ENCODE measurements around the gene THSD7B.
A peak's percentile ranks its signal among the peaks of the same experiment; 100 is the strongest.
"Not testable (repeated sequence)": the region's sequence is repeated elsewhere in the genome, so short reads cannot be mapped to it uniquely, and the experiment has no call there.

THSD7B gene

DNA sequence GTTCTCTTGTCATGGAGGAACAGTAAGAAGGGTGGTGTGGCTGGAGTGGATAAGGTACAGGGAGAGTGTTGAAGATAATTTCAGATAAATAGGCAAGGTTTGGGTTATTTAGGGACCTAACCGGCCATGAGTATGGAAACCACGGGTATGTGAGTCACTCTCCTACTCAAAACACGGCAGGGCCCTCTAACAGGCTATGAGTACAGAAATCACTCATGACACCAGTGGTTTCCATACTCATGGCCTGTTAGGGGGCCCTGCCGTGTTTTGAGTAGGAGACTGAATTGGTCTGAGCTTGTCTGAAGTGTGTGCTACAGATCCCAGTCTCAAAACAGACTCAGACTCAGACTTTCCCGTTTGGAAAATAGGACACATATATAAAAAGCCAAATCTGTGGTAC, 770.6 kb downstream of the THSD7B start:
- no peaks in the 10 kb centered on the region for H3K36me3 ChIP-seq (ENCODE audit: insufficient read depth, insufficient read length, low read length)
- no peak overlapping the region for H3K9ac ChIP-seq (ENCODE audit: insufficient read length, low read depth)
- no peak overlapping the region for H3K4me3 ChIP-seq (ENCODE audit: insufficient read length, low read depth)
- no peak for DNase-seq (ENCODE audit: low read depth, low spot score)
- TF ChIP-seq SUZ12 (IDR thresholded peaks at IDR 0.05; ENCODE audit: extremely low read depth, insufficient read depth, insufficient read length) (no peak), ZNF274 (IDR thresholded peaks at IDR 0.05; ENCODE audit: low read depth, low read length) (no peak)
- H3K27me3 ChIP-seq (ENCODE audit: insufficient read depth, insufficient read length): no peaks in the 10 kb centered on the region
- H3K9me3 ChIP-seq (ENCODE audit: insufficient read depth, low read length): no peaks in the 10 kb centered on the region
- H3K4me1 ChIP-seq (ENCODE audit: insufficient read depth, insufficient read length): no peaks in the 10 kb centered on the region

DNA sequence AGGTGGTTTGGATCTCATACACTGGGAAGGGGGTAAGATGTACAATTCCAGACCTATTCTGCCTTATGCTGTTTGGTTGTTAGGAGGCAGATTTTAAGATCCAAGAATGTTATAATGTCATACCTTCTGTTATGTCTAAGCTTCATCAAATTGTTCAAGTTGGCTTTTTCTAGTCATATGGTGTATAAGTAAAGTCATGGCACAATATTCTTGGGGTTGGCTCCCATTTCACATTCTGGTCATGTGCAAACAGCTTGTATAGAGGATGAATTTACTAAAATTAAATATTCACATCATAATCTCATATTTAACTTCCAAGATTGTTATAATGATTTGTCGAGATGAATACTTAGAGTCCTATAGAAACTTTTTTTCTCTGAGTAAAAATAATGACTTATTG, 774.0 kb downstream of the THSD7B start:
- H3K27me3 ChIP-seq (ENCODE audit: insufficient read depth, insufficient read length): no peaks in the 10 kb centered on the region
- no peak for TF ChIP-seq SUZ12 (IDR thresholded peaks at IDR 0.05; ENCODE audit: extremely low read depth, insufficient read depth, insufficient read length)
- TF ChIP-seq ZNF274 (IDR thresholded peaks at IDR 0.05; ENCODE audit: low read depth, low read length): no peak
- no peak for TF ChIP-seq YY1 (IDR thresholded peaks at IDR 0.05; ENCODE audit: insufficient read depth, insufficient read length)
- no peaks in the 10 kb centered on the region for H3K9me3 ChIP-seq (ENCODE audit: insufficient read depth, low read length)
- H3K4me3 ChIP-seq (ENCODE audit: insufficient read length, low read depth): no peak overlapping the region
- no peaks in the 10 kb centered on the region for H3K4me1 ChIP-seq (ENCODE audit: insufficient read depth, insufficient read length)
- no peaks in the 10 kb centered on the region for H3K36me3 ChIP-seq (ENCODE audit: insufficient read depth, insufficient read length, low read length)
- no peak overlapping the region for H3K9ac ChIP-seq (ENCODE audit: insufficient read length, low read depth)
- no peak for DNase-seq (ENCODE audit: low read depth, low spot score)

DNA sequence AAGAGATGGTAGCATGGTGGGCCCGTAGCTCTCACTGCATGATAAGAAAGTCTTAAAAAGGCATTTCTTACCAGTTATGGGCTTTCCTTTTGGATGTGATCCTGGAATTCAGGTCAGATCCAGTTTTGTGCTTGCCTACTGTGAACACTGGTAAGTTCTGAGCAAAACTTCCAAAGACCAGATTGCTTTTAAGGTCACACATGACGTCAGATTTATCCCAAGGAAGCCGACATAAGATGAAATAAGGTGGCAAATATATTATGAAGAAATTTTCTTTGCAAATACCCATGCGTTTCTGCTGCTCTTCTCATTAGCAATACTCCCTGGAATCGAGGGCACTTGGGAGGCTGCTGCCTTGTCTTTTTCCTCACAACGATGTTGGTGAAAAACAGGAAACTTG, 782.5 kb downstream of the THSD7B start:
- no peaks in the 10 kb centered on the region for H3K4me1 ChIP-seq (ENCODE audit: insufficient read depth, insufficient read length)
- DNase-seq (ENCODE audit: low read depth, low spot score): no peak
- no peaks in the 10 kb centered on the region for H3K9me3 ChIP-seq (ENCODE audit: insufficient read depth, low read length)
- TF ChIP-seq YY1 (IDR thresholded peaks at IDR 0.05; ENCODE audit: insufficient read depth, insufficient read length) (no peak), ZNF274 (IDR thresholded peaks at IDR 0.05; ENCODE audit: low read depth, low read length) (no peak), SUZ12 (IDR thresholded peaks at IDR 0.05; ENCODE audit: extremely low read depth, insufficient read depth, insufficient read length) (no peak)
- no peak overlapping the region for H3K4me3 ChIP-seq (ENCODE audit: insufficient read length, low read depth)
- no peak overlapping the region for H3K9ac ChIP-seq (ENCODE audit: insufficient read length, low read depth)
- H3K27me3 ChIP-seq (ENCODE audit: insufficient read depth, insufficient read length): no peaks in the 10 kb centered on the region
- no peaks in the 10 kb centered on the region for H3K36me3 ChIP-seq (ENCODE audit: insufficient read depth, insufficient read length, low read length)

DNA sequence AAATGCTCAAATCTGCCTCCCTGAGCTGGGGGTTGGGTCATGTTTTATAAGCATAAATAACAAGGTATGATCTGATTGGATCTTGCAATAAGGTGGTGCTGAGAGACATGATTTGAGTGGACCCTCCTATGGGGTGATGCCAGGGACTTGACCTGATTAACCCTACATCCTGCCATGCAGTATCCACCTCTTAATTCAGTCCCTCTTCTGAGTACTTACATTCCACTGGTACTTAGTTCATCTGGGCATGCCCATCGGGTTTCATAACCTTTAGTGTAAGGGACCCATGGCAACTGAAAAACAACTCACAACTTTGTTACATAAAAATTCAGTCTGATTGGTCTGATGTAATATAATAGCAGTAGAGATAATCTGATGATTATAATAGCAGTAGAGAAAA, 801.0 kb downstream of the THSD7B start:
- Histone ChIP-seq H3K27me3 (ENCODE audit: insufficient read depth, insufficient read length) (no peaks in the 10 kb centered on the region), H3K9ac (ENCODE audit: insufficient read length, low read depth) (no peak overlapping the region), H3K36me3 (ENCODE audit: insufficient read depth, insufficient read length, low read length) (no peaks in the 10 kb centered on the region), H3K4me3 (ENCODE audit: insufficient read length, low read depth) (no peak overlapping the region), H3K9me3 (ENCODE audit: insufficient read depth, low read length) (0 out of 2 replicates have a peak, but pooled peaks cover 4% of the 10 kb centered on the region), H3K4me1 (ENCODE audit: insufficient read depth, insufficient read length) (no peaks in the 10 kb centered on the region)
- no peak for TF ChIP-seq ZNF274 (IDR thresholded peaks at IDR 0.05; ENCODE audit: low read depth, low read length)
- no peak for TF ChIP-seq SUZ12 (IDR thresholded peaks at IDR 0.05; ENCODE audit: extremely low read depth, insufficient read depth, insufficient read length)
- no peak for TF ChIP-seq YY1 (IDR thresholded peaks at IDR 0.05; ENCODE audit: insufficient read depth, insufficient read length)
- no peak for DNase-seq (ENCODE audit: low read depth, low spot score)

DNA sequence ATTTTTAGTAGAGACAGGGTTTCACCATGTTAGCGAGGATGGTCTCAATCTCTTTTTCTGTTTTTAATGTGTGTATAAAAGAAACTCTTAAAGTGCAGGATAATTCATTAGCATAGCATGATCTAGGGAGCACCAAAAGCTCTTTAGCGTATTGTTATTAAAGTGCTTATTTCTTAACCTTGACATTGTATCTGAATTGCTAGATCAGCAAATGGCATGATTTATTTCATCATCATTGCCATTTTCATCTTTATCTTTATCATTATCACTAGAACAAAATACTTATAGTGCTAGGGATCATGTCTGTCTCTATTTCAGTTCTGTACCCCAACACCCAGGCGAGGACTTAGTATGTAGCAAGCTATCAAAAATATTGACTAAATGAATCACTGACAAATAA, 805.1 kb downstream of the THSD7B start:
- Histone ChIP-seq H3K4me1 (ENCODE audit: insufficient read depth, insufficient read length) (no peaks in the 10 kb centered on the region), H3K9ac (ENCODE audit: insufficient read length, low read depth) (no peak overlapping the region), H3K9me3 (ENCODE audit: insufficient read depth, low read length) (0 out of 2 replicates have a peak, but pooled peaks cover under 1% of the 10 kb centered on the region), H3K36me3 (ENCODE audit: insufficient read depth, insufficient read length, low read length) (no peaks in the 10 kb centered on the region), H3K27me3 (ENCODE audit: insufficient read depth, insufficient read length) (no peaks in the 10 kb centered on the region), H3K4me3 (ENCODE audit: insufficient read length, low read depth) (no peak overlapping the region)
- TF ChIP-seq SUZ12 (IDR thresholded peaks at IDR 0.05; ENCODE audit: extremely low read depth, insufficient read depth, insufficient read length) (no peak), YY1 (IDR thresholded peaks at IDR 0.05; ENCODE audit: insufficient read depth, insufficient read length) (no peak), ZNF274 (IDR thresholded peaks at IDR 0.05; ENCODE audit: low read depth, low read length) (no peak)
- DNase-seq (ENCODE audit: low read depth, low spot score): no peak

DNA sequence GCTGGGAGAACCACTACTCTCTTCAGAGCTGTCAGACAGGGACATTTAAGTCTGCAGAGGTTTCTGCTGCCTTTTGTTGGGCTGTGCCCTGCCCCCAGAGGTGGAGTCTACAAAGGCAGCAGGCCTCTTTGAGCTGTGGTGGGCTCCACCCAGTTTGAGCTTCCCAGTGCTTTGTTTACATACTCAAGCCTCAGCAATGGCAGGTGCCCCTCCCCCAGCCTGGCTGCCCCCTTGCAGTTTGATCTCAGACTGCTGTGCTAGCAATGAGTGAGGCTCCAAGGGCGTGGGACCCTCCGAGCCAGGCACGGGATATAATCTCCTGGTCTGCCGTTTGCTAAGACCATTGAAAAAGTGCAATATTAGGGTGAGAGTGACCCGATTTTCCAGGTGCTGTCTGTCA, 822.5 kb downstream of the THSD7B start:
- H3K36me3 ChIP-seq (ENCODE audit: insufficient read depth, insufficient read length, low read length); H3K4me1 ChIP-seq (ENCODE audit: insufficient read depth, insufficient read length): not testable (repeated sequence)

DNA sequence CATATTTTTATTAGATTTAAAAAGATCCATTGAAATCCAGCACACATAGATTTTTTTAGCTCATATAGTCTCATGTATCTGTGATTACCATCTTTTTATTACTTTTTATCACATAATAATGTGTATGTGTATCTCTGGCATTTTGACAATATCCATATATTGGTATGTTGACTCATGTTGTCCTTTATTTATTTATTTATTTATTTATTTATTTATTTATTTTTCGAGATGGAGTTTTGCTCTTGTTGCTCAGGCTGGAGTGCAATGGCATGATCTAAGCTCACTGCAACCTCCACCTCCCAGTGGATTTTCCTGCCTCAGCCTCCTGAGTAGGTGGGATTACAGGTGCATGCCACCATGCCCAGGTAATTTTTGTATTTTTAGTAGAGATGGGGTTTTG, 823.2 kb downstream of the THSD7B start:
- H3K9ac ChIP-seq (ENCODE audit: insufficient read length, low read depth); H3K4me3 ChIP-seq (ENCODE audit: insufficient read length, low read depth); H3K36me3 ChIP-seq (ENCODE audit: insufficient read depth, insufficient read length, low read length); DNase-seq (ENCODE audit: low read depth, low spot score); H3K4me1 ChIP-seq (ENCODE audit: insufficient read depth, insufficient read length); H3K9me3 ChIP-seq (ENCODE audit: insufficient read depth, low read length); H3K27me3 ChIP-seq (ENCODE audit: insufficient read depth, insufficient read length): not testable (repeated sequence)

More for the DNA sequence above, 822.5 kb downstream of the THSD7B start:
- H3K27me3 ChIP-seq (ENCODE audit: insufficient read depth, insufficient read length); H3K9ac ChIP-seq (ENCODE audit: insufficient read length, low read depth); H3K9me3 ChIP-seq (ENCODE audit: insufficient read depth, low read length); H3K4me3 ChIP-seq (ENCODE audit: insufficient read length, low read depth): not testable (repeated sequence)
- DNase-seq (ENCODE audit: low read depth, low spot score): peak; percentile 11

DNA sequence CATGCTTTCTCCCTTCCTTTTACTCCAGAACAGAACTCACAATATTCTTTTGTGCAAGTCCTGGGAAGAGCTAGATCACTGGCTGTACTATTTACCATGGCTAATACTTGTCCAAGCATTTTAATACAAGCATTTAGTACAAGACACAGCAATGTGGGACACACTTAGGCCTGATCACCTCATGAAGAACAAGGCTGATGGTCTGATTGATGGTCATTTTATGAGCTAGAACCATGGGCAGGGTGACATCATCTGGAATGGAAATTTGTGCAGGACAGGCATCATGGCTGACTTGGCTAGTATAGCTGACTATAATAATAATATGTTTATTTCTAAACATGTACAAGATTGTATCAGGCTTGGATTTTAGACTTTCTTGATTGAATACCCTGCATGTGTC, 824.8 kb downstream of the THSD7B start:
- H3K4me3 ChIP-seq (ENCODE audit: insufficient read length, low read depth): no peak overlapping the region
- no peaks in the 10 kb centered on the region for H3K36me3 ChIP-seq (ENCODE audit: insufficient read depth, insufficient read length, low read length)
- H3K9ac ChIP-seq (ENCODE audit: insufficient read length, low read depth): no peak overlapping the region
- H3K27me3 ChIP-seq (ENCODE audit: insufficient read depth, insufficient read length): no peaks in the 10 kb centered on the region
- H3K4me1 ChIP-seq (ENCODE audit: insufficient read depth, insufficient read length): no peaks in the 10 kb centered on the region
- DNase-seq (ENCODE audit: low read depth, low spot score): no peak
- peaks cover 9% of the 10 kb centered on the region; the same call in 1 of the 2 replicates for H3K9me3 ChIP-seq (ENCODE audit: insufficient read depth, low read length)
- no peak for TF ChIP-seq ZNF274 (IDR thresholded peaks at IDR 0.05; ENCODE audit: low read depth, low read length)
- TF ChIP-seq SUZ12 (IDR thresholded peaks at IDR 0.05; ENCODE audit: extremely low read depth, insufficient read depth, insufficient read length): no peak
- TF ChIP-seq YY1 (IDR thresholded peaks at IDR 0.05; ENCODE audit: insufficient read depth, insufficient read length): no peak
